Adrenal gland (tissue), 5 donors: ENCODE results near the gene GGT6.

Experiments used
- CTCF ChIP-seq, 6 experiments: fragments of 450-650 bp in 4 of 6; fragments of 200-600 bp in 2 of 6; sonication (generic) in 1 of 6; IDR thresholded peaks; 1 replicate in 5 of 6; 2 replicates in 1 of 6; pipeline versions ENCODE4 v1.5.1 to v1.8.0; 2016 to 2021; ENCODE audit warnings: antibody characterized with exemption in 6 of 6, mild to moderate bottlenecking in 2 of 6, moderate library complexity in 1 of 6
- POLR2A ChIP-seq, 2 donors: fragments of 450-650 bp; IDR thresholded peaks; one replicate each; pipeline ENCODE4 v1.6.1; 2017; ENCODE audit warnings: antibody characterized with exemption in 2 of 2, mild to moderate bottlenecking in 2 of 2, moderate library complexity in 1 of 2
- donor health status: DM: no; HTN: no; CAD: no.

GRCh38 chr17:4565209-4566141 is 5.1 kb upstream of the GGT6 start:
- TF ChIP-seq CTCF (IDR thresholded peaks at IDR 0.05), result peak; percentile 65 to 81 (median 74)
- no peak for TF ChIP-seq POLR2A (IDR thresholded peaks at IDR 0.05)
